Upper lobe of left lung (tissue), 4 donors: ENCODE measurements around the gene TMEM178B.

ENCODE experiments used
- CTCF ChIP-seq, 6 experiments: fragments of 450-650 bp in 4 of 6; fragments of 200-600 bp in 2 of 6; sonication (generic) in 2 of 6; IDR thresholded peaks; one replicate each; pipeline ENCODE4 v1.5.1; 2016 to 2019; ENCODE audit warnings: antibody characterized with exemption in 6 of 6
- EP300 ChIP-seq, 4 donors: sonication (generic); formaldehyde crosslinking; IDR thresholded peaks; one replicate each; pipeline ENCODE4 v1.5.1; 2017; ENCODE audit warnings: antibody characterized with exemption in 4 of 4, control low read depth in 2 of 4
- POLR2A ChIP-seq, 4 donors: fragments of 450-650 bp; IDR thresholded peaks; one replicate each; pipeline ENCODE4 v1.5.1; 2016 to 2017; ENCODE audit warnings: antibody characterized with exemption in 4 of 4, mild to moderate bottlenecking in 2 of 4
- POLR2AphosphoS5 ChIP-seq, 2 donors: sonication (generic); formaldehyde crosslinking; IDR thresholded peaks; one replicate each; pipeline ENCODE4 v1.5.1; 2017; ENCODE audit warnings: antibody characterized with exemption in 2 of 2

GRCh38 chr7:141076377-141076776 is 2.5 kb downstream of the TMEM178B start:
- TF ChIP-seq CTCF (IDR thresholded peaks at IDR 0.05) (no peak), POLR2A (IDR thresholded peaks at IDR 0.05) (no peak), POLR2AphosphoS5 (IDR thresholded peaks at IDR 0.05) (no peak), EP300 (IDR thresholded peaks at IDR 0.05) (no peak)
